NOMO-1 (cell line): ENCODE results near the gene COL28A1.
"Not testable (repeated sequence)": the region's sequence is repeated elsewhere in the genome, so short reads cannot be mapped to it uniquely, and the experiment has no call there.

Source experiments
- DNase-seq, 2 experiments: peaks; one replicate each; lab custom pipeline; 2025; ENCODE audit not compliant: unreplicated experiment in 2 of 2; lab: John Stamatoyannopoulos, UW

COL28A1 gene

GRCh38 chr7:7478569-7478968 lies 57.1 kb downstream of the COL28A1 start:
- no peak for DNase-seq

- not testable (repeated sequence) for DNase-seq
Measured at GRCh38 chr7:7477641-7478040, 58.0 kb downstream of the COL28A1 start.

- DNase-seq: no peak
Measured at GRCh38 chr7:7476381-7476780, 59.3 kb downstream of the COL28A1 start.

GRCh38 chr7:7475601-7476000 lies 60.1 kb downstream of the COL28A1 start:
- no peak for DNase-seq

- DNase-seq: no peak
Measured at GRCh38 chr7:7474436-7474835, 61.2 kb downstream of the COL28A1 start.

- not testable (repeated sequence) for DNase-seq
Measured at GRCh38 chr7:7464991-7465765, 70.5 kb downstream of the COL28A1 start.

GRCh38 chr7:7454000-7454399 lies 81.7 kb downstream of the COL28A1 start:
- DNase-seq: no peak

GRCh38 chr7:7452652-7453051 lies 83.0 kb downstream of the COL28A1 start:
- DNase-seq: no peak

GRCh38 chr7:7452119-7452518 lies 83.6 kb downstream of the COL28A1 start:
- DNase-seq: no peak

- DNase-seq: no peak
Measured at GRCh38 chr7:7449055-7449454, 86.6 kb downstream of the COL28A1 start.

- no peak for DNase-seq
Measured at GRCh38 chr7:7446616-7447015, 89.1 kb downstream of the COL28A1 start.

GRCh38 chr7:7443806-7444350 lies 91.8 kb downstream of the COL28A1 start:
- no peak for DNase-seq

GRCh38 chr7:7439564-7439963 lies 96.1 kb downstream of the COL28A1 start:
- no peak for DNase-seq

- DNase-seq: no peak
Measured at GRCh38 chr7:7438851-7439250, 96.8 kb downstream of the COL28A1 start.

- DNase-seq: no peak
Measured at GRCh38 chr7:7435978-7436377, 99.7 kb downstream of the COL28A1 start.

- DNase-seq: no peak
Measured at GRCh38 chr7:7434329-7434728, 101.3 kb downstream of the COL28A1 start.

- no peak for DNase-seq
Measured at GRCh38 chr7:7433811-7434210, 101.9 kb downstream of the COL28A1 start.

GRCh38 chr7:7432979-7433378 lies 102.7 kb downstream of the COL28A1 start:
- DNase-seq: no peak

GRCh38 chr7:7428806-7429205 lies 106.9 kb downstream of the COL28A1 start:
- DNase-seq: no peak

- no peak for DNase-seq
Measured at GRCh38 chr7:7427363-7427762, 108.3 kb downstream of the COL28A1 start.

- DNase-seq: no peak
Measured at GRCh38 chr7:7426676-7427075, 109.0 kb downstream of the COL28A1 start.

- DNase-seq: no peak
Measured at GRCh38 chr7:7425321-7425720, 110.4 kb downstream of the COL28A1 start.
